AG04450 (cell line): ENCODE measurements around the gene REV3L. TPM values are rescaled to one million over a fixed set of nuclear protein-coding genes. Genes with fewer than 3 reads are reported as not detected.
"Not testable (repeated sequence)": the region's sequence is repeated elsewhere in the genome, so short reads cannot be mapped to it uniquely, and the experiment has no call there.

Experiments
- CTCF ChIA-PET: fragments of 300-600, 350-600 bp; formaldehyde crosslinking; extraction: SDS; loops from one replicate; lab custom pipeline; 2022; ENCODE audit warnings: antibody characterized with exemption, inconsistent platforms; lab: Charles Lee
- POLR2A ChIA-PET: fragments of 350-600 bp; formaldehyde crosslinking; extraction: SDS; loops from one replicate; lab custom pipeline; 2021; ENCODE audit warnings: antibody characterized with exemption, inconsistent platforms; lab: Yijun Ruan, JAX
- DNase-seq: peaks from one replicate; pipeline ENCODE4 v3.0.0-alpha.2; 2011; ENCODE audit warnings: low read depth, low spot score
- H3K27ac ChIP-seq: one replicate; pipeline ENCODE4 v1.5.1; 2012; ENCODE audit warnings: low read depth, low read length, control low read depth
- H3K27me3 ChIP-seq: one replicate; pipeline ENCODE4 v1.6.0; 2012; ENCODE audit warnings: low read length; ENCODE audit not compliant: control insufficient read depth, insufficient read depth
- H3K4me3 ChIP-seq: 2 replicates; pipeline ENCODE4 v1.5.1; 2011; ENCODE audit warnings: mild to moderate bottlenecking, low read depth, low read length, control low read depth
- H3K9me3 ChIP-seq: 2 replicates; pipeline ENCODE4 v1.5.1; 2012; ENCODE audit warnings: low read length; ENCODE audit not compliant: control insufficient read depth, insufficient read depth
- CTCF ChIP-seq: IDR thresholded peaks from 2 replicates; pipeline ENCODE4 v1.5.1; 2011; ENCODE audit warnings: low read depth, low read length, control low read depth, inconsistent platforms
- polyA plus RNA-seq: library from polyadenylated mRNA; depleted of rRNA; stranded (reverse); fragments of >200 nt; gene quantifications from 2 replicates; pipeline ENCODE4 v1.2.3, GENCODE V29; 2011

Gene REV3L
- polyA plus RNA-seq, 1 experiment = 38.4 TPM

- H3K27ac ChIP-seq = no peak overlapping the region
- H3K27me3 ChIP-seq = no peaks in the 10 kb centered on the region
- ChIA-PET POLR2A (no interaction called here), CTCF (interaction anchor here (1.1 kb wide), 1 partner anchor 48 kb away, joined by 4 read pairs; a partner anchor contains a TSS)
- H3K9me3 ChIP-seq = no peaks in the 10 kb centered on the region
- DNase-seq = no peak
- no peak overlapping the region for H3K4me3 ChIP-seq
- TF ChIP-seq CTCF = no peak
These were observed 175.7 kb downstream of the REV3L start for GRCh38 chr6:111307275-111307858.

GRCh38 chr6:111306104-111306888 is 176.7 kb downstream of the REV3L start:
- DNase-seq = no peak
- no peak for TF ChIP-seq CTCF
- Histone ChIP-seq H3K27me3 (no peaks in the 10 kb centered on the region), H3K4me3 (no peak overlapping the region), H3K9me3 (no peaks in the 10 kb centered on the region), H3K27ac (no peak overlapping the region)
- ChIA-PET CTCF (no interaction called here), POLR2A (no interaction called here)

- H3K4me3 ChIP-seq = no peak overlapping the region
- H3K27ac ChIP-seq = no peak overlapping the region
- no peaks in the 10 kb centered on the region for H3K9me3 ChIP-seq
- no peaks in the 10 kb centered on the region for H3K27me3 ChIP-seq
- no peak for DNase-seq
- POLR2A ChIA-PET = no interaction called here
- CTCF ChIA-PET = interaction anchor here (1.3 kb wide), 1 partner anchor 9 kb away, joined by 3 read pairs; no protein-coding TSS in a partner anchor
- no peak for TF ChIP-seq CTCF
These were observed 181.1 kb downstream of the REV3L start for GRCh38 chr6:111301946-111302345.

- POLR2A ChIA-PET, H3K9me3 ChIP-seq, DNase-seq, H3K4me3 ChIP-seq, H3K27me3 ChIP-seq, H3K27ac ChIP-seq: not testable (repeated sequence)
- CTCF ChIA-PET = interaction anchor here (0.8 to 2.1 kb wide), 2 partner anchors 42 kb away, joined by 3 to 5 read pairs; a partner anchor contains a TSS
These were observed 181.8 kb downstream of the REV3L start for GRCh38 chr6:111300938-111301800.

GRCh38 chr6:111297776-111298175 is 185.2 kb downstream of the REV3L start:
- ChIA-PET CTCF (interaction anchor here (0.8 kb wide), 1 partner anchor 746 kb away, joined by 3 read pairs; no protein-coding TSS in a partner anchor), POLR2A (no interaction called here)
- no peaks in the 10 kb centered on the region for H3K9me3 ChIP-seq

More at GRCh38 chr6:111297776-111298175, 185.2 kb downstream of the REV3L start:
- H3K27me3 ChIP-seq = no peaks in the 10 kb centered on the region
- TF ChIP-seq CTCF = no peak
- H3K4me3 ChIP-seq = no peak overlapping the region
- no peak for DNase-seq
- no peak overlapping the region for H3K27ac ChIP-seq
